Parathyroid adenoma (tissue), 2 donors: ENCODE measurements around the gene PEX26.

Source experiments
- H2AFZ ChIP-seq: fragments of 300-600 bp; sonication (generic); one replicate; pipeline ENCODE4 v1.7.0; 2017; ENCODE audit warnings: antibody characterized with exemption, mild to moderate bottlenecking
- H3K27ac ChIP-seq: fragments of 300-600 bp; sonication (generic); one replicate; pipeline ENCODE4 v1.7.0; 2017
- H3K27me3 ChIP-seq: fragments of 300-600 bp; sonication (generic); one replicate; pipeline ENCODE4 v1.7.0; 2017; ENCODE audit warnings: low read length; ENCODE audit not compliant: control insufficient read depth, insufficient read depth
- H3K36me3 ChIP-seq: fragments of 300-600 bp; sonication (generic); one replicate; pipeline ENCODE4 v1.7.0; 2017; ENCODE audit warnings: low read length; ENCODE audit not compliant: control insufficient read depth, insufficient read depth
- H3K4me1 ChIP-seq: fragments of 300-600 bp; sonication (generic); one replicate; pipeline ENCODE4 v1.7.0; 2017; ENCODE audit warnings: control low read depth
- H3K4me2 ChIP-seq: fragments of 300-600 bp; sonication (generic); one replicate; pipeline ENCODE4 v1.7.0; 2017; ENCODE audit warnings: low read length
- H3K4me3 ChIP-seq: fragments of 300-600 bp; sonication (generic); one replicate; pipeline ENCODE4 v1.7.0; 2017; ENCODE audit warnings: low read depth, low read length
- H3K79me2 ChIP-seq: fragments of 300-600 bp; sonication (generic); one replicate; pipeline ENCODE4 v1.7.0; 2017; ENCODE audit warnings: control low read depth
- H3K9ac ChIP-seq: fragments of 300-600 bp; sonication (generic); one replicate; pipeline ENCODE4 v1.7.0; 2017; ENCODE audit warnings: mild to moderate bottlenecking
- H3K9me3 ChIP-seq: fragments of 300-600 bp; sonication (generic); one replicate; pipeline ENCODE4 v1.7.0; 2017; ENCODE audit warnings: low read length; ENCODE audit not compliant: control insufficient read depth
- CTCF ChIP-seq: fragments of 300-600 bp; sonication (generic); IDR thresholded peaks from one replicate; pipeline ENCODE4 v1.7.0; 2017; ENCODE audit warnings: antibody characterized with exemption, mild to moderate bottlenecking
- donor health status: primary hyperparathyroidism.

Gene PEX26

GRCh38 chr22:18079706-18080233, 2.0 kb downstream of the PEX26 start:
- Histone ChIP-seq H2AFZ (no peak overlapping the region), H3K79me2 (peaks cover 4% of the 10 kb centered on the region), H3K4me1 (peaks cover 4% of the 10 kb centered on the region), H3K27me3 (no peaks in the 10 kb centered on the region), H3K9me3 (no peaks in the 10 kb centered on the region), H3K36me3 (no peaks in the 10 kb centered on the region), H3K4me2 (no peak overlapping the region), H3K27ac (no peak overlapping the region), H3K9ac (no peak overlapping the region), H3K4me3 (no peak overlapping the region)
- TF ChIP-seq CTCF = no peak

- Histone ChIP-seq H3K79me2 (peaks cover 4% of the 10 kb centered on the region), H3K27me3 (no peaks in the 10 kb centered on the region), H3K4me3 (no peak overlapping the region), H2AFZ (no peak overlapping the region), H3K4me2 (no peak overlapping the region), H3K36me3 (no peaks in the 10 kb centered on the region), H3K9ac (no peak overlapping the region), H3K9me3 (no peaks in the 10 kb centered on the region), H3K27ac (no peak overlapping the region), H3K4me1 (peaks cover 4% of the 10 kb centered on the region)
- no peak for TF ChIP-seq CTCF
Observed at GRCh38 chr22:18081416-18081815, 3.6 kb downstream of the PEX26 start.

GRCh38 chr22:18082467-18082866, 4.7 kb downstream of the PEX26 start:
- no peak overlapping the region for H2AFZ ChIP-seq
- TF ChIP-seq CTCF = no peak
- H3K9me3 ChIP-seq = no peaks in the 10 kb centered on the region
- H3K27me3 ChIP-seq = no peaks in the 10 kb centered on the region
- H3K4me1 ChIP-seq = no peaks in the 10 kb centered on the region
- no peak overlapping the region for H3K9ac ChIP-seq
- no peak overlapping the region for H3K4me2 ChIP-seq
- H3K36me3 ChIP-seq = no peaks in the 10 kb centered on the region
- H3K79me2 ChIP-seq = peaks cover 4% of the 10 kb centered on the region
- H3K4me3 ChIP-seq = no peak overlapping the region
- H3K27ac ChIP-seq = no peak overlapping the region

GRCh38 chr22:18083406-18083805, 5.6 kb downstream of the PEX26 start:
- H3K4me3 ChIP-seq = no peak overlapping the region
- no peaks in the 10 kb centered on the region for H3K4me1 ChIP-seq
- H3K9me3 ChIP-seq = no peaks in the 10 kb centered on the region
- H3K36me3 ChIP-seq = no peaks in the 10 kb centered on the region
- H3K9ac ChIP-seq = no peak overlapping the region
- no peak overlapping the region for H3K27ac ChIP-seq
- H3K79me2 ChIP-seq = no peaks in the 10 kb centered on the region
- no peak overlapping the region for H3K4me2 ChIP-seq
- no peak overlapping the region for H2AFZ ChIP-seq
- no peaks in the 10 kb centered on the region for H3K27me3 ChIP-seq
- no peak for TF ChIP-seq CTCF

- Histone ChIP-seq H3K9me3 (no peaks in the 10 kb centered on the region), H3K79me2 (no peaks in the 10 kb centered on the region), H3K9ac (no peak overlapping the region), H3K27me3 (no peaks in the 10 kb centered on the region), H3K4me2 (no peak overlapping the region), H3K36me3 (no peaks in the 10 kb centered on the region), H3K4me1 (no peaks in the 10 kb centered on the region), H3K4me3 (no peak overlapping the region), H3K27ac (no peak overlapping the region), H2AFZ (no peak overlapping the region)
- TF ChIP-seq CTCF = no peak
Observed at GRCh38 chr22:18085188-18085587, 7.4 kb downstream of the PEX26 start.
